DLD1 (cell line): ENCODE measurements around the gene HOXA2.

Experiments
- in situ Hi-C: cut with HindIII; loops from 2 replicates; pipeline ENCODE4 v1.10.0; 2017; ENCODE audit warnings: low sequenced_read_pairs

The HOXA2 gene

DNA sequence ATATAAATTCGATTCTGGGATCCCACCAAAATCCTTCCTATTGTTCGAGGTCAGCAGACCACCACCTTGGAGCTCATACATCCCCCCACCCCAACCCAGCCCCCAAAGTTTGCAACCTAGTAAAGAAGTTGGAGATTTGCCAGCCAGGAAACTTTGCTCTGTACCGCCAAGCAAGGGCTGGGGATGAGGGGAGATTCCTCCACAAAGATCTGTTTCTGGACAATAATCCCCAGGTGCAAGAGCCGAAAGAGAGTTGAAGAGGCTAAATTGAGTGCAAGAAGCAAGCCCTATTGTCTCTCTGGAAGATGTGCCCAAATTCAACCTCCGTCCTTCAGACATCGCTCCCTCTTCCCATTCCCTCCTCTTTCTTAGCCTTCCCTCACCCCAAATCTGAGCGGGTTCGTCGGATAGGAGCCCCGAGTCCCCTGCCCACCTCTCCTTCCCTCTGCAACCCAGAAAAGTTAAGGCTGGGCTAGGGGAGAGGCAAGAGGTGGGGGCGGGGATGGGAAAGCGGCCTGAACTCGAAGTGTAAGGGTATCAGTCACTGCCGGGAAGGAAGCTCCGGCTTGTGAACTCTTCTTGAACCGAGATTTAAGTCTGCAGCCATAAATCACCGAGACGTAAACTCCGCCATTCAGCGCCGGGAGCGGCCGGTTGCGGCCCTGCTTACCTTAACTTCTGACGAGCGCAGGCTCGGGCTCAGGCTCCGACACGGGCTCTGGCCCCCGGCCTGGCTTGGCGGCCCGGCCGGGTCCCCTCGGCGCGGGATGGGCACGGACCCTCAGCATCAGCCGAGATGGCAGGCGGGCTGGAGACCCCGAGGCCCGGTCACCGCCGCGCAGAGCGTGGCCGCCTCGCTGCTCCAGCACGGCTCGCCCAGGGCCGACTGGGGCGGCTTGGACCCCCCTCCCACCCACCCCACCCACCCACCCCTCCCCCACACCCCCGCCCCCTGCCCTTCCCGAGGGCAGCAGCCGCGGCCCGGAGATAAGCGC lies 10.8 kb upstream of the HOXA2 start:
- in situ Hi-C loops: no loop called here

- in situ Hi-C loops: no loop called here
Measured at GRCh38 chr7:27112361-27112760, 9.9 kb upstream of the HOXA2 start.

DNA sequence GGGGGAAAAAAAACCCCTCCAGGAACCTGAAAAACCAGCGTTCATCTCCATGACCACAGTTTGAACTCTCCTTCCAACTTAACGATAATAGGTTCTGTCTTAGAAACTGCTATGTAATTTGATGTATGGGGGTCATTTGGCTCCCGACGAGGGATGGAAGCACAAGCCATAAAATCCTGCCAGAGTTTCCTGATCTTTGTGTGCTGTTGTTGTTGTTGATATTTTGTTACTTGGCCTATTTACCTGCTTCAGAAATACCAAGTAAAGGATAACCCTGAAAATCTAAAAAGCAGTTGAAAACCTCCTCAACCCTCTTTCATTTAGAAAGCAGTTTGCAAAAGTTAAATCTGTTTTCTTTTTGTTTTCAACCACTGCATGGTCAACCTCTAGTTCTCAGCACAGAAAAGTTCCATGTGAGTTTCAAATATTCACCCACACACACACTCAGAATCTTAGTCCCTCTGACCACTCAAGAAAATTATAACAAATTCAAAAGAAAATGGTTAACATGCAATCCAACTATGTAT lies 9.3 kb upstream of the HOXA2 start:
- in situ Hi-C loops: no loop called here

DNA sequence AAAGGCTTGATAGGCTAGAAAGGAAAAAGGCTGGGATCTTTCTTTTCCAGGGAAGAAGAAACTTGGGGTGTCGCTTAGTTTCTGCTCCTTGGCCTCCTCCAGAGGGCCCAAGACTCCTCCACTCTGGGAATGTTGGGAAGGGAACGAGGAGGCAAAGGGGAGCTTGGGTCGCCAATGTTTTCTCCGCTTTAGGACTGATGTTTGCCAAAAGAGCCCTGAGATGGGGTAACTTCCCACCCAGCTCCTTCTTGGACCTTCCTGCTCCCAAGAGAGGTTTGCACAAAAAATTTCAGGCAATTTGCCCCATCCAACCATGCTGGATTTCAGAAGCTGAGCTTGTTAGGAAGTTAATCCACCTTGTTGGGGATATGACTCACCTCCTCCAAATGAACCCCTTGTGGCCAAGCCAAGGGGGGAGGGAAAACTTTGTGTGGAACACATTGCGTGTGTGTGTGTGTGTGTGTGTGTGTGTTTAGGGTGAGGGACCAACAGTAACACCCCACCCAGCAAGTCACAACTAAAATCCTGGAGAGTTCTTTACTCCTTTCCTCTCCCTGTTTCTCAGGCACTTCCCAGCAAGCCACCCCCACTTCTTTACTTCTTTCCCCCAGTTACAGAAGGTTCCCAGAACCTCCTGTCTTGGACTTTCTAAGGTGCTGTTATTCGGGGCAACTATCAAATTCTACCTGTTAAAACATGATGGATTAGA lies 8.7 kb upstream of the HOXA2 start:
- in situ Hi-C loops: no loop called here

DNA sequence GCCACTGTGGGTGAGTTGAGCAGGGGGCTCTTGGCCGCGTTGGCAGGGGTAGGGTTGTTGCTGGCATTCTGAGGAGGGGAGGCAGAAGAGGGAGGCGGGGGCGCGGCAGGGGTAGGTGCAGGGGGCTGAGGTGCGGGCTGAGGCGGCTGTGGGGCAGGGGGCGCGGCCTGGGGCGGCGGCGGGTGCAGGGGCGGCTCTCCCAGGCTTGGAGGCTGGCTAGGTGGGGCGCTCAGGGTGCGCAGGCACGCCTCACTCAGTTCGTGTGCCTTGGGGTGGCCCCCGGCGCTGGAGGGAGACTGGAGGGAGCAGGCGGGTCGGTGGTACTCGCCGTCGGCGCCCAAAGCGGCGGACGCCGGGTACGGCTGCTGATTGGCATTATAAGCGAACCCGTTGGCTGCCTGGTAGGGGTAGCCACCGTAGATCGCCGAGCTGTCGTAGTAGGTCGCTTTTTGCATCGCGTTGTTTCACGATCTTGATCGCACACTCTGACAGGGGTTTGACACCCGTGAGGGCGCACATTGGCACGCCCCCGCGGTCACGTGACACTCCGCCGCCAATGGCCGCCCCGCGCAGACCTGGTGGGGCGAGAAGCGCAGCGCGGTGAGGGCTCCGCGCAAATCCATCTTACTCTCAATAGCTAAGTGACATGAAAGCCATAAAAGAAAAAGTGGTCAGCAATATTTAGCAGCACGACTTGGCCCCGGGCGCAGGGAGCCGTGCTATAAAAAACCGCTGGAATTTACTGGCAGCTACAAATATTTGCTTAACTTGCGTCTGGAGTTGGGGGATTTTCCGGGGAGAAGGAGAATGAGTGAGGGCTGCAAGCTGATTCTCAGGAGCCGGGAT lies 7.9 kb upstream of the HOXA2 start:
- in situ Hi-C loops: no loop called here

GRCh38 chr7:27109466-27110185 lies 7.1 kb upstream of the HOXA2 start:
- in situ Hi-C loops: no loop called here

DNA sequence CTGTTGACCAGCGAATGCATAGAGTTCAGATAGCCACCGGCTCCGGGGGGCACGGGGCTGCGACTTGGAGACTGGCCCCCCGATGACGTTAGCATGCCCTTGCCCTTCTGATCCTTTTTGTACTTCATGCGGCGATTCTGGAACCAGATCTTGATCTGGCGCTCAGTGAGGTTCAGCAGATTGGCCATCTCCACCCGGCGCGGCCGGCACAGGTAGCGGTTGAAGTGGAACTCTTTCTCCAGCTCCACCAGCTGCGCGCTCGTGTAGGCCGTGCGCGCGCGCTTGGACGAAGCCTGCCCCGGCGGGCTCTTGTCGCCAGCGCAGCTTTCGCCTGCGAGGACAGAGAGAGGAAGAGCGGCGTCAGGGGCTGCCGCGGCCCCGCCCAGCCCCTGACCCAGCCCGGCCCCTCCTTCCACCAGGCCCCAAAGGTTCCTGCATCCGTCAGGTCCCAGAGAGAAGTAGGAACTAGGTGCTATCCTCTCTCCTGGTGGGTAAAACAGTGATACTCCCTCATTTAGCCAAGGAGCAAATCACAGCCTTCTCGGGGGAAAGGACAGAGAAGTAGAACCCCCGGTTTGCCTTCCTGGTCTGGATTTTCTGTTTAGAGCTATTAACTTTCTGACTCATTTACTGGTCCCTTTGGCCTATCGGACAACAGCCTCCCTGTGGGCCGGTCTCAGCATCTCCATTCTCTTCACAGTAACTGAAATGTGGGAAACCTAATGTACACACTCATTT lies 6.1 kb upstream of the HOXA2 start:
- in situ Hi-C loops: no loop called here

GRCh38 chr7:27107391-27108381 lies 5.2 kb upstream of the HOXA2 start:
- in situ Hi-C loops: no loop called here

- in situ Hi-C loops: no loop called here
Measured at GRCh38 chr7:27106901-27107240, 4.4 kb upstream of the HOXA2 start.

GRCh38 chr7:27106181-27106900 lies 3.9 kb upstream of the HOXA2 start:
- in situ Hi-C loops: no loop called here

DNA sequence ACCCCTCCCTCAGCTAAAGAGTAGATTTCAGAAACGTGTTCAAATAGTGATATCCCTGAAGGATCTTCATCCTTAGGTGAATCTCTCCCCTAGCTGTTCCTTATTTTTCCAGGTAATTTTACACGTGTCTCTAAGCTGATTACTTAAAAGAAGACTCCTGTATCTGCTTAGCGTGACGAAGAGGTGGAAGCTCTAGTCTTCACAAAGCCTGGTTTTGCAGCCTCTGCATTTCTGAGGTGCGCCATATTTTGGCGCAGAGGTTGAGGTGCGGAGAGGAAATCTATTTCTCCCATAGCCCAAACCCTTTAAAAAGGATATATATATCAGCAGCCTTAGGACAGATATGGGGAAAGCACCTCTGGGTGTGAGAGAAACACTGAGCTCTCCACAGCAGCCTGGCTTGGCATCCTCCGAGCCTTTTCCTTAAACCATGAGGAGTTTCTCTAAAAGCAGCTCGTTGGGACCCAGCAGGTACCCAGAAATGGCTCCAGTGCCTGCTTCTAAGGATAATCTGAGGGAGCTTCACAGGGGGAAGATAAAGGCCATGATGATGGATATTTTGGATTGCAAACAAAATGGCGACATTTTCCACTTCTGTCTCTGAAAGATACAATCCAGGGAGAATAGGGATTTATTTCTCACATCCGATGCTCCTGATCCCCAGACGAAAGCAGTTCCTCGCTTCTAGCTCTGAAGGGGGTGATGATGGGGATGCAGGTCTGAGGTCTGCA lies 3.0 kb upstream of the HOXA2 start:
- in situ Hi-C loops: no loop called here

- in situ Hi-C loops: no loop called here
Measured at GRCh38 chr7:27104341-27105058, 2.0 kb upstream of the HOXA2 start.

- in situ Hi-C loops: no loop called here
Measured at GRCh38 chr7:27103489-27104226, 1.2 kb upstream of the HOXA2 start.

- in situ Hi-C loops: no loop called here
Measured at GRCh38 chr7:27101957-27102580, 414 bp downstream of the HOXA2 start.

DNA sequence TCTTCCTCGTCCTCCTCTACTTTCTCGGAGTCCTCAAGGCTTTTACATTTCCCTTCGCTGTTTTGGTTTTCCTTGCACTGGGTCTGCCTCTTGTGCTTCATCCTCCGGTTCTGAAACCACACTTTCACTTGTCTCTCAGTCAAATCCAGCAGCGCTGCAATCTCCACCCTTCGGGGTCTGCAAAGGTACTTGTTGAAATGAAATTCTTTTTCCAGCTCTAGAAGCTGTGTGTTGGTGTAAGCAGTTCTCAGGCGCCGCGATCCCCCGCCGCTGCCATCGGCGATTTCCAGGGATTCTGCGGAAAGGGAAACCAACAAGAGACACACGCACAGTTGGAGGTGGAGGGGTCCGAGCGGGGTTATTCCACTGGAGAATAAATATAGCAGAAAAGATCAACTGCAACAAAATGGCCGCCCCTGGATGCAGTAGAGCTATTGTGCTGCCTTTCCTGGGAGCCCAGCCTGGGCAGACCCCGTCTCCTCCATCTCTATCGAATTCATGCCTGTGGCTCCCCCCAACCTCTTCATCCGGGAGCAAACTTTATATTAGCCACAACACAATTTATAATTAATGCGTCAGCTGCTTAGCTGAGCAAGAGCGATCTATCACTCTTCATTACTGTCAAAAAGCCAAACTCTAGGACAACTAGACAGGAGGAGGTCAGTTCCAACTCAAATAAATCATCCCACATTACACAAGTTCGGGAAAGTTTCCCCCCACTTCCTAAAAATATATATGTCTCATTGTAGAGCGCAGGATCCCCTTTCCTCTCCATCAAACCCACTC lies 1.1 kb downstream of the HOXA2 start:
- in situ Hi-C loops: no loop called here
